Stomach (tissue), 4 donors: Measurements from ENCODE around the gene KATNIP.

ENCODE experiments used
- EP300 ChIP-seq: sonication (generic); formaldehyde crosslinking; IDR thresholded peaks from one replicate; pipeline ENCODE4 v1.6.1; 2017; ENCODE audit warnings: antibody characterized with exemption
- POLR2A ChIP-seq, 4 donors: fragments of 450-650 bp; IDR thresholded peaks; one replicate each; pipeline ENCODE4 v1.6.1; 2016; ENCODE audit warnings: antibody characterized with exemption in 4 of 4, control low read depth in 2 of 4, mild to moderate bottlenecking in 1 of 4, moderate library complexity in 1 of 4
- POLR2AphosphoS5 ChIP-seq, 3 donors: sonication (generic); formaldehyde crosslinking; IDR thresholded peaks; one replicate each; pipeline ENCODE4 v1.6.1; 2016; ENCODE audit warnings: antibody characterized with exemption in 3 of 3
- TF ChIP-seq, protein P1 (sequence below), 7 experiments: fragments of 450-650 bp in 4 of 7; fragments of 200-600 bp in 3 of 7; sonication (generic) in 3 of 7; IDR thresholded peaks; one replicate each; pipeline ENCODE4 v1.5.1; 2016 to 2019; ENCODE audit warnings: antibody characterized with exemption in 7 of 7, control low read depth in 2 of 7, mild to moderate bottlenecking in 1 of 7

- TF ChIP-seq, protein P1, sequence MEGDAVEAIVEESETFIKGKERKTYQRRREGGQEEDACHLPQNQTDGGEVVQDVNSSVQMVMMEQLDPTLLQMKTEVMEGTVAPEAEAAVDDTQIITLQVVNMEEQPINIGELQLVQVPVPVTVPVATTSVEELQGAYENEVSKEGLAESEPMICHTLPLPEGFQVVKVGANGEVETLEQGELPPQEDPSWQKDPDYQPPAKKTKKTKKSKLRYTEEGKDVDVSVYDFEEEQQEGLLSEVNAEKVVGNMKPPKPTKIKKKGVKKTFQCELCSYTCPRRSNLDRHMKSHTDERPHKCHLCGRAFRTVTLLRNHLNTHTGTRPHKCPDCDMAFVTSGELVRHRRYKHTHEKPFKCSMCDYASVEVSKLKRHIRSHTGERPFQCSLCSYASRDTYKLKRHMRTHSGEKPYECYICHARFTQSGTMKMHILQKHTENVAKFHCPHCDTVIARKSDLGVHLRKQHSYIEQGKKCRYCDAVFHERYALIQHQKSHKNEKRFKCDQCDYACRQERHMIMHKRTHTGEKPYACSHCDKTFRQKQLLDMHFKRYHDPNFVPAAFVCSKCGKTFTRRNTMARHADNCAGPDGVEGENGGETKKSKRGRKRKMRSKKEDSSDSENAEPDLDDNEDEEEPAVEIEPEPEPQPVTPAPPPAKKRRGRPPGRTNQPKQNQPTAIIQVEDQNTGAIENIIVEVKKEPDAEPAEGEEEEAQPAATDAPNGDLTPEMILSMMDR (IDR thresholded peaks at IDR 0.05) = no peak
- TF ChIP-seq EP300 (no peak), POLR2AphosphoS5 (IDR thresholded peaks at IDR 0.05) (no peak), POLR2A (IDR thresholded peaks at IDR 0.05) (no peak)
Measured at GRCh38 chr16:27568077-27568476, 18.1 kb downstream of the KATNIP start.
